ENCODE measurements around the gene RAP1A.

Gene RAP1A

GRCh38 chr1:111619635-111620440 is at the start of gene RAP1A:
Gene RAP1A, plus strand, starts transcription at chr1:111619789. Its CDS starts 71,572 bp downstream, at chr1:111691361.
- DNase-seq: peak; percentile 96

DNA sequence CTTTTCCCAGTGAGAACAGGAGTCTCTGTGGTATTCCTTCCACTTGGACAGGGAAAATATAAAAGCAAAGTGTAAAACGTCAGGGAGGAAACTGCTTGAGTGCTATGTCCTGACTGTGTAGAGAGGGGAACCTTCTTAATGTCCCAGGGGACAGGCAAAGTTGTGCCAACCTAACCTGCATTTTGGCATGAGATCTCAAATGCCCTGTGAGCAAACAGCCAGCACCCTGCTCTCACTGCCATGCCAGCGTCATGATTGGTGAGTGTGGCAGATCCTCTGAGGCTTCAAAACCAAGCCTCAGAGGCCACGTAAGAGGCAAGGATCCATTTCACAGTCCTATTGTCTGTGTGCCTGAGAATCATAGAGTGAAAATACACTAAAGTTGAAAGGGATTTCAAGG is 49.7 kb upstream of the RAP1A start:
- no peak for DNase-seq

GRCh38 chr1:111570781-111571181 is 48.8 kb upstream of the RAP1A start:
- peak; percentile 55 for DNase-seq

DNA sequence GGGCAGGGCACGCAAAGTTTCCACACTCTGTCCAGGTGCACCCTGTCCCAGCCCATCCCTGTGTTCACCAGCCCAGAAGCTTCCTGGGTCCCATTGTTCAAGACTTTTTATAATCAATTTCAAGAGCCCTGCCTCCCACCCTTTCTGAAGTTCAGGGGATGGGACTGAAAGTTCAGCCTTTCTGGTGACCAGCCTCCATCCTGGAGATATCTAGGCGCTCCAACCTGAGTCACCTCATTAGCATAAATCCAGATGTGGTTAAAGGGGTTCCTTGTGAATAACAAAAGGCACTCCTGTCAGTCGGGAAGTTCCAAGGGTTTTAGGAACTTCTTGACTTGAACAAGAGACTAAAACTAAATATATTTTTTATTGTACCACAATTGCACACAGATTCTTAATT is 48.4 kb upstream of the RAP1A start:
- no peak for DNase-seq

- DNase-seq: no peak
These were observed 47.6 kb upstream of the RAP1A start for GRCh38 chr1:111571987-111572386.

GRCh38 chr1:111576547-111576946 is 43.0 kb upstream of the RAP1A start:
- no peak for DNase-seq

DNA sequence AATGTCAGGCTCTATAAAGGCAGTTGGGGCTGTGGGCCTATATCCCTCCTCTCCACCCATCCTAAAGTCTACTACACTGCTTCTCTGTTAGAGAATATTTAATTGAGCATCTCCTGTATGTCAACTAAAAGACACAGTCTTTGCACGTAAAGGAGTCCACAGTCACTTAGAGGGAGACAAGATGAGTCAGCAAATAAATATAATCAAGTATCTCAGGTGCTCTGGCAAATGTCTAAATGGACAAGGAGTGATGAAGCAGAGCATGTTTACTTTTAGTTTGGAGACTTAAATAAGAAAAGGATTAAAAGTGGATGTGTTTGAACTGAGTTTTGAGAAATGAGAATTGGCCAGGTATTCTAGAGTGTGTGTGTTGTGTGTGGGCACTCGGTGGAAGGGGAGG is 41.8 kb upstream of the RAP1A start:
- no peak for DNase-seq

DNA sequence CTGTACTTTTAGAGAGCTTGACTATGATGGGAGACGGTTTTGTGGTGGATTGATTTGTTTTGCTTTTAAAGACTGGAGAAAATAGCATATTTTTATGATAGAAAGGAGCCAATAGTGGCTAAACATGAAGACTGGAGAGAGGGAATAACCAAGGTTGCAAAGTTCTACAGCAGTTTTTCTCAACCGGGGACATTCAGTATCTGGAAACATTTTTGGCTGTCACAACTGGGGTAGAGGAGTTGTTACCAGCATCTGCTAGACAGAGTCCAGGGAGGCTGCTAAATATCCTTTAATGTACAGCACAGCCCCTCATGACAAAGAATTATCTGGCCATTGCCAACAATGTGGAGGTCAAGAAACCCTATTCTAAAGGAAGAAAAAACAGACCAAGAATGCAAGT is 38.4 kb upstream of the RAP1A start:
- DNase-seq: no peak

- no peak for DNase-seq
These were observed 37.6 kb upstream of the RAP1A start for GRCh38 chr1:111582016-111582415.

GRCh38 chr1:111582644-111583618 is 36.7 kb upstream of the RAP1A start:
- DNase-seq: no peak

DNA sequence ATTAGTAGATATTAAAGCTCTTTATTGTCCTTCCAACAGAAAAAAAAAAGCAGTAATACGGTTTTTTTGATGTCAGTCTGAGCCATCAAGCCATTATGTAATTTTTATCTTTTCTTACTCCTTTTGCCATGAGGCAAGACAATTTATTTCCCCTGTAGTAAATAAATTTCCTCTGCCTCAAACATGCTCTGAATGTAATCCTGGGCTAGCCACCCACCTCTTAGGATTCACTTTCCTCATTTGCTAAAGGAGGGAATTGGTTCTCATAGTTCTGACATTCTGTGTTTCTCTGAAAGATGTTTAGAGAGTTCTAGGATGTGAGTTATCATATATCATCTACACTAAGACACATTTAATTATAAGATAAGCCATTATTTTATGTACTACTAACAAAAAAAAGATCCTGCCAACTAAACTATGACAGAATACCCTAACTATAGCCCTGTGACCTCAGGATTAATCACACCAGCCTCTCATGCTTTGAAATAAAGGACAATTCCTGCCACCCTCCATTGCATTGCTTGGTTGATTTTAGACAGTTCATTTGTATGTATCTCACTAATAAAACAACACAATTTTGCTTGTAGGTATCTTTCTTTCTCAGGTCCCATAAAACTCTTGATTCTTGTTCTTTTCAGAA is 34.0 kb upstream of the RAP1A start:
- no peak for DNase-seq

DNA sequence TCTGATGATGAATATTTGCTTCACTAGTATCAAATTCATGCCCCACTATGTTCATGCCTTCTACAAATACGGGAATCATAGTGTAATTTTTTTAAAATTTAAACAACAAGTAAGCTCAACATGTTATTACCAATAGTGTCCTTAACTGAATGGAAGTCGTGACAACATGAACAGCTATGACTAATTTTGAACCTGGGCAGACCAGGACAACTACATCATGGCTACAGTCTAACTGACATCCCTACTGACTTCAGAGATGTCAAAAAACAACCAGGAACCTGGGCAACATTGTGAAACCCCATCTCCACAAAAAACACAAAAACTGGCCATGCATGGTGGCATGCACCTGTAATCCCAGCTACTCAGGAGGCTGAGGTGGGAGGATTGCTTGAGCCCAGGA is 33.5 kb upstream of the RAP1A start:
- DNase-seq: no peak

GRCh38 chr1:111587509-111588174 is 31.9 kb upstream of the RAP1A start:
- no peak for DNase-seq

DNA sequence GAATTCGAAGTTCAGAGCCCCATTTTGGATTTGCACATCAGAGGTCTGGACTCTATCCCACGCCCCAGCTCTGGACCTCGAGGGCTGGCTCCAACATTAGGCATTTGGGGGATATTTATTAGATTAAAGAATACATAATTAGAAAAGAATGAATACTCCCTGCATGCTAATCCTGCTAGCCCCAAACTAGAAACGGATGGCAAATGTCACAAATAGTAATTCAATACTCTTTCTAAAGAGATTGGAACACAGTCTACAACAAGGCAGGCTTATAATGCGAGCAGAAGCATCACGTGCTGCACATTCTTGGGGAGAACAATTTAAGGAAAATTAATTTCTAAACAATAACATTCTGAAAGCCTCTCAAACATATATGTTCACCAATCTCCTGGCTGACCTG is 27.7 kb upstream of the RAP1A start:
- no peak for DNase-seq

- DNase-seq: peak; percentile 97
These were observed 26.9 kb upstream of the RAP1A start for GRCh38 chr1:111592389-111593361.

- no peak for DNase-seq
These were observed 25.9 kb upstream of the RAP1A start for GRCh38 chr1:111593403-111594305.

DNA sequence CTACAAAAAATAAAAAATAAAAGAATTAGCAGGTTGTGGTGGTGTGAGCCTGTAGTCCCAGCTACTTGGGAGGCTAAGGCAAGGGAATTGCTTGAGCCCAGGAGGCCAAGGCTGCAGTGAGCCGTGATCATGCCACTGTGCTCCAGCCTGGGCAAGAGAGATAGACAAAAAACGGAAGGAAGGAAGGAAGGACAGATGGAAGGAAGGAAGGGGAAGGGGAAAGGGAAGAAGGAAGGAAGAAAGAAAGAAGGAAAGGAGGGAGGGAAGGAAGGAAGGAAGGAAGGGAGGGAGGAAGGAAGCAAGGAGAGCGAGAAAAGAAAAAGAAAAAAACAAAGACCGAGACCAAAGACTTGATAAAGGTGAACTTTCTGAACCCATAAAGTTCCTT is 25.3 kb upstream of the RAP1A start:
- no peak for DNase-seq

GRCh38 chr1:111595807-111596206 is 23.8 kb upstream of the RAP1A start:
- DNase-seq: no peak

- peak; percentile 77 for DNase-seq
These were observed 23.1 kb upstream of the RAP1A start for GRCh38 chr1:111596499-111596898.

DNA sequence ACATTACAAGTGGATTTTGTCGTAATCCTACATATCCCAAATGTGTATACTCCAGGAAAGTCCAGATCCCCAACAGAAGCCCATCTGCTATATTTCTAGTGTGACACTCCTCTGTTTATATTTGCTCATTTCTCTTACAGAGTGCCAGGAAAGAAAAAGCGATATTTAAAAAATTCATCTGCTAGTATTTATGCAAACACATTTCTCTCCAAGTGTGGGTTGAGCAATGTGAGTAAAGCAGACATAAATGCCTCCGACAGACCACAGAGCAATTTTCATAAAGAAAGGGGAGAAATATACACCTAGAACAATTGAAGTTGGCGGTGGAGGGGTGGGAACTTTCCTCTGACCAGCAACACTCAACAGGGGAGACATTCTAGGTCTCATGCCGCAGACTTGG is 22.2 kb upstream of the RAP1A start:
- DNase-seq: no peak
